ENCODE results near the gene HTRA1.

HTRA1 gene

DNA sequence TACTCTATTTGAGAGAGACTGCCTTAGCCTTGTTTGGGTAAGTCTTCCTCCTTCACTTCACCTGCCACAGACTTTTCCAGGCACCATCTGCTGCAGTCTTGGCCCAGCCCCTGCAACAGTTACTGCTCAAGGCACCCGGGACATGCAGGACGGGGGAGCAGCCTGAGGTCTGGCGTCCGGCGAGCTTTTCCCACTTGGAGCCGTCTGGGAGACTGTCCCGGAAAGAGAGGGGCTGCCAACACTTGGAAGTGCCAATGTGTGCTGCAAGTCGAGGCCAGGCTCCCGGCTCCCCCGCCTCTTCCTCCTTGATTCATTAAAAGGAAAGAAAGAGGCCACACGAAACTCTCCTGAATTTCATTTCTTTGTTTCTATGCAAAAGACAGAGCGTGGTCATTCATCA is 13.7 kb downstream of the HTRA1 start:
- DNase-seq, result peak in 1 of 2 experiments; percentile 39

DNA sequence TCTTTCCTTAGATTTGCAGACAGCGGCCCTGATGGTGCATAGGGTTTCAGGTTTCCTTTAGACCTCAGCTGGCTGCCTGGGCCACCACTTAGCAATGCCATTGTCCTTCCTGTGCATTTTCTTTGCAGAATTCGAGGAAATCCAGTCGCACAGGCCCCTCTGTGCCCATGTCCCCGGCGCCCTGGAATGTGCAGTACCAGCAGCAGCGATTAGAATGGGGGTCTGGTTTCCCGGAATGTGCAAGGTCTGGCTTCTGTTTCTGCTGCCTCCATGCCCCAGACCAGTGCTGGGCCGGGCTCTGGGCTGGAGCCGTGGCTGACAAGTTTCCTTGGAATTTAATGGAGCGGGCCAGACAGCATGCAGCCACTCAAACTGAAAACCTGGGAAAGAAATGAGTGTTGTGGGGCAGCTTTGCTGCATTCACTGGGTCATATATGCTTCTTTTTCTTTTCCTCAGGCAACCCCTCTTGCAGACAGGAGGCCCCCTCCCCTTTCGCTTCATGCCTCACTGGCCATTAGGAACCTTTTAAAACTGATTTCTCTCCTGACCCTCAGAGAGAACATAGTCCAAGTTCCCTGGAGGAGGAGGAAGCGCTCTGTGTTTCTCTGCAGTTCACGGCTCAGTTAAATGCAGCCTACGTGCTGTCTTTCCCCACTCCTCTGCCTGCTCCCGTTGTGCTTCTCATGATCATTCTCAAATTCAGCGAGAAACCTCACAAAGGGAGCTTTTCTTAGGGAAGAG is 14.4 kb downstream of the HTRA1 start:
- peak in 1 of 2 experiments; percentile 4 for DNase-seq

DNA sequence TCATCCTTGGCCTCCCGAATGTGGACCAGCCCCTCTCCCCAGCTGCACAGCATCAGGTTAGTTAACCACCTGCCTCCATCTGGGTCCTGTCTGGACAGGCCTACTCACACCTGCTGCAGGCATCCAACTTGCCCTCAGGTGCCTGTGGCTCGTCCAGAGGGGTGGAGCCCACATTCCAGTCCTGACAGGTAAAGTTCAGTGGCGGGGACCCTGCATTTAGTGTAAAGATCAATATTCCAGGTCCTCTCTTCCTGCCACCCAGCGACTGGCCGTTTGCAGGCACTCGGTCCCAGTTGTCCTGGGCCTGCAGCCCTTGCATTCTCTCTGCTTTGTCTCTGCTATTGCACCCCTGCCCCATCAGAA is 15.0 kb downstream of the HTRA1 start:
- DNase-seq, result no peak

DNA sequence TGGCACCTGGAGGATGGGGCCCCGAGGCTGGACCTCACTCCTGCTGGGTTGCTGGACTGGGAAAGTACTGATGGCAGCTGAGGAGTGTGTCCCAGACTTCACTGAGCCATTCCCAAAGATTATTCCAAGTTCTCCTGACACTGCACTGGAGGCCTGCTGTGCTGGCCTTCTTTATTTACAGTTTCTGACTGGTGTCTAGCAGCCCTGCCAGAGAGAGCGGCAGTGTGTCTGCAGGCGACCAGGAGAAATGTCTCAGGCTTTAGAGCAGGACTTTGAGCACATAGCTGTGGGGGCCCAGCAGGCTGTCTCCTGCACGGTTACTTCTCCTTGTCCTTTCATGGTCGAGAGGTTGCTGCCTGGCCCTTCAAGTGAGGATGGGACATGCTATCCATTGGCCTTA is 16.1 kb downstream of the HTRA1 start:
- no peak for DNase-seq

DNA sequence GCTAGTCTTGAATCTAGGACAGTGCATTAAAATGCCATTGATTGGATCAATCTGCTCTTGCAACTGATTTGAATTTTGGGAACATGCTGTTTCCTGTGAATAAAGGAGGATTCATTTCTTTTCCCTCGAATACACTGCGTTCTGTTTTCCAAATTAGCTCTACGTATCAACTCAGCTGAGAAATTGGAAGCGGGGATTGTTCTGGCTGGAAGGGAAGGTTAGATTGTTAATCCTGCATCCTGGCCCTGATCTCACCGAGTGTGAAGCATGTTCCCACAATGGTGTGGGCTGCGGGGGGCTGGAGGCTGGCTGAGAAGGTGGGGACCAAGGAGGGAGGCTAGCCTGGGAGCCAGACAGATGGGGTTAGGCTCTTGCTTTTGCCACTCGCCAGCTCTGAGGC is 17.6 kb downstream of the HTRA1 start:
- no peak for DNase-seq

DNA sequence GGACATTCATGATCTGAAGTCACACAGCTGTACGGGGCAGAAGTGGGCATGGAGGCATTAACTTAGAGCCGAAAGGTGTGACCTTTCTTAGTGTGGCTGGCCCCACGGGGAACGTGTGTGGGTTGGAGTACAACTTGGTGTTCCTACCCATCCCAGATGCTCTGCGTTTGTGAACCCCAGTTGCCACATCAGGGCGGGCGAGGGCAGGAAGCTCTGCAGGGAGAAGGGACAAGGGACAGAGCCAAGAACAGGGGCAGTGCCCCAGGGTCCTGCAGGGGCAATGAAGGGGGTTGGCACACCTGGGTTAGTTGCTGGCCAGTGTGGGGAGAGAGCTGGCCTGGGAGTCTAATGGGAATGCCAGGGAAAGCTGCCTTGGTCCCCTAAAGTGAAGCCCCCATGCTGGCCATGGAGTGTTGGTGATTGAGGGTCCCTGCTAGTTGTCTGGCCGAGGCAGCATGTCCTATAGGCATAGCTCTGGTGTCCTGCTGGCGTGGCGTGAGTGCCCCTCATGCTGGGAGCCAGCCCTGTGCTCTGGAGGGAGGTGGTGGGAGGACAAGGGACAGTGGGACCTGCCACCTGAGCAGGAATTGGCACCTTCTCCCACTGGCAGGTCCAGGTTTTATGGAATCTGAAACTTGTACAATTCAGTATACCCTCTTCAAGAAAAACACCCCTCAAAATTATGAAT is 18.9 kb downstream of the HTRA1 start:
- DNase-seq, result no peak

DNA sequence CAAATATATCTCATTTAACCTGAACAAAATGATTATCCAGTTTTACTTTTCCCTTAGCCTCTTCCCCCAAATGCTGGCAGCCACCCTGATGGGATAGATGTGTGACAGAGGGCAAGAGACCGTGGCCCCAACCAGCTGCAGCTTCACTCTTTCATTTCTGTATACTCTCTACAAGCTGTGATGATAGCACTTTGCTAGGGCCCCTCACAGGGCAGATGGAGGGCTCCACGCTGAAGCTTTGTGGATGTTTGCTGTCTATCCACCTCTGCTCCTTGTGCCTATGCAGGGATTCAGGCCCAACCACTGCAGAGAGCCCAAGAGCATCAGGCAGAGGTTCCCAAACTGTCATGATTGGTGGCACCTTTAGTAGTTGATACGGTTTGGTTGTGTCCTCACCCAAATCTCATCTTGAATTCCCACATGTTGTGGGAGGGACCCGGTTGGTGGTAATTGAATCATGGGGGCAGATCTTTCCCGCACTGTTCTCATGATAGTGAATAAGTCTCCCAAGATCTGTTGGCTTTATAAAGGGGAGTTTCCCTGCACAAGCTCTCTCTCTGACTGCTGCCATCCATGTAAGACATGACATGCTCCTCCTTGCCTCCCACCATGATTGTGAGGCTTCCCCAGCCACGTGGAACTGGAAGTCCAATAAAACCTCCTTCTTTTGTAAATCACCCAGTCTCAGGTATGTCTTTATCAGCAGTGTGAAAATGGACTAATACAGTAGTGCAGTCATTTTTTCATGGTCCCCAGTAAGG is 20.1 kb downstream of the HTRA1 start:
- DNase-seq, result no peak

DNA sequence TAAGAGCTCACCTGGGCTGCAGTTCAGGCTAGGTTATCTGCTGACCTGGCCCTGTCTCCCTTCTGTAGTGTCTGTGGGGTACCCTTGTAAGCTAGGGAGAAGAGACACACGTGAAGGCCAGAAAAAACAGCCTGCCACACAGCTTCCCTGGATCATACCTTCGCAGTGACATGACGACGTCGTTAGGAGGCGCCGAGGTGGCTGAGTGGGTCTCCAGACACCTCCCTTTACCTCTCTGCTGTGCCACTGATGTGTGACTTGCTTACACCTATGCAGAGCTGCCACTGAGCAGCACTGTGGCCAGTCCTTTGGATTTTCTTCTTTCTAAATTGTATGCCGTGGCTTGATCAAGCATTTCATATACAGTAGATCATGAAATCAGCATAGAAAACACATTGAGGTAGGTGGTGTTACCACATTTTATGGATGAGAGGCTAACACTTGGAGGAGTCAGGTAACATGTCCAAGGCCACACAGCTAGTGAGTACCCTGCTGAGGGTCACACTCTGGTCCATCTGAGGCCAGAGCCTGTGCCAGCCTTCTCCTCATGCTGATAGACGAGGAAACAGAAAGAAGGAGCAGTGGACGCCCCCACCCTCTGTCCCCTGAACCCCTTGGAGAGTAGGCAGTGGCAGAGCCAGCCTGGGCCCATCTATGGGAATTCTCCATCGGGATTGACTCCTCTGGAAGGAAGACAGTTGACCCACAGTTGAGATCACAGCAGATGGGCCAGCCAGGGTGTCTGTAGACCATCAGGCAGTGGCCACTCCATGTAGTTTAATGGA is 23.1 kb downstream of the HTRA1 start:
- DNase-seq, result no peak

DNA sequence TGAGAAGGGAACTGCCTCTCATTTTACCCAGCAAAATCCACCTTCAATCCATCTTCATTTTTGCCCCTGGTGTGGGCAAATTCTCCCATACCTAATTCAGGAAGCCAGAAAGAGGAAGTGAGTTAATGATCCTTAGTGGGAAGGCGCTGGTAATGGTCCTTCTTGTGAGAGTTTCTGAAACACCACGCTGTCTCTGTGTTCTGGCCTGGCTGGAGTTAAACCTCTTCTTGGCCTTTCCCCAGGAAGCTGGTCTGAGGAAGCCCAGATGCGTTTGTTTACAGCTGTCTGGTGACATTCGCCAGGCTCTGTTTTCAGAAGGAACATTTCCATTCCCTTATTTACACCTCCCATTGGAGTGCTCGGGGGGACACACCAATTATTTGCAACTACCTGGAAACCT is 24.3 kb downstream of the HTRA1 start:
- DNase-seq, result no peak

DNA sequence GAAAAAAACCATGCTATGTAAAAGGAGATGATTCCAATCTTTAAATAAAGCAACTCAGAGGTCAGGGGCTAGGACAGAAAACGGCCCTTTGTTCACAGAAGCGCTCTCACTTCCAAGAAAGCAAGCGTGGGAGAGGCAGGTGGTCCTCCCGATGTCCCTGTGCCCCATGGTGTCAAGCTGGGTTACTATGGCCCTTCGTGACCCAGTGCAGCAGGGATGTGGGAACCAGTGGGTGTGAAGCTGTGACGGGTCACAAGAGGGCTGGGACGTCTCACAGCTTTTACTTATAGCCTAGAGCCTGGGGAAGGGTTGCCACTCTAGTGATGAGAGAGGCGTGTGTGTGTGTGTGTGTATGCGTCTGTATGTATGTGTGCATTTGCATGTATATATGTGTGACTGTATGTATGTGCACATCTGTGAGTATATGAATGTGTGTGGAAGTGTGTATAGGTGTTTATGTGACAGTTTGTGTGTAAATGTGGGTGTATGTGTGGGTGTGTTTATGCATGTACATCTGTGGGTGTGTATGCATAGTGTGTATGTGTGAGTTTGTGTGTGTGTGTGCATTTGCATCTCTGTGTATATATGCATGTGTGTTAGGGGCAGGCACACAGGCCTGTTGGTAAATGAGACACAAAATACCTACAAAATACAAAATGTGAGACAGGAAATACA is 25.2 kb downstream of the HTRA1 start:
- no peak for DNase-seq

DNA sequence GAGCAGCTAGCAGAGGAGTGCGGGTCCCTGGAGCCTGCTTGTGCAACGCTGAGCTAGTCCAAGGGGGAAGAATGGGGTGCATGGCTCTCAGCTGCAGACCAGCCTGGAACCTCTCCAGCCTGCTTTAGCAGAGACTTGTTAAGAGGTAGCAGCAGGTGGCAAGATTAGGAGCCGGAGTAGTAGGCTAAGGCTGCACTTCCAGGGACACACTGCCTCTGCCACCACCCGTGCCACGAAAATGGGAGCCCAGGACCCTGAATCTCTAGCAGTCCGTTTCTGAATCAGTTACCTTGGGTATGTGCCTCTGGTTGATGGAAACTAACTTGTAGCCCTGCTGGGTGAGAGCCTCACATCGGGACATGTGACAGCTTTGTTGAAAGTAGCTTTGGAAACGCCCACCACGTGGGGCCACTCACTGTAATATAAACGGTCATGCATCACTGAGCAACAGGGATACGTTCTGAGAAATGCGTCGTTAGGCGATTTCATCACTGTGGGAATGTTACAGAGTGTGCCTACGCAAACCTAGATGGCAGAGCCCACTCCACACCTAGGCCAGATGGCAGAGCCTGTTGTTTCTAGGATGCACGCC is 25.9 kb downstream of the HTRA1 start:
- peak; percentile 73 to 80 for DNase-seq

DNA sequence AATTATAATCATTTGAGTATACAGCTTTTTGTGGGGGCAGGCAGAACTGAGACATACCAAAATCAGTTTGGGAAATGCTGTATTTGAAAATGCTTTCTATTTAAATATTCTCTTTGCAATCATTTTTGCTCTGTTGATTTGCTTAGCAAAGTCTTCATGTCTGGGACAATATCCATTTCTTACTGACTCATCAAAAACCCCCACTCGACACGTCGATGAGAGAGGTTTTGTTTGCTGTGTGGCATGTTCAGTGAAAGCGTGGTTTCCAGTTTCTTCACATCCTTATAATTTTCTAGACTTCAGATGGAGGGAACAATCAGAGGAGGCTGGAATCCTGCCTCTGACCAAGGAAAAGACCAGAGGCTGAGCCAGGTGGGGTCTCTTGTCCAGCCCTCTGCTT is 28.9 kb downstream of the HTRA1 start:
- DNase-seq, result no peak

DNA sequence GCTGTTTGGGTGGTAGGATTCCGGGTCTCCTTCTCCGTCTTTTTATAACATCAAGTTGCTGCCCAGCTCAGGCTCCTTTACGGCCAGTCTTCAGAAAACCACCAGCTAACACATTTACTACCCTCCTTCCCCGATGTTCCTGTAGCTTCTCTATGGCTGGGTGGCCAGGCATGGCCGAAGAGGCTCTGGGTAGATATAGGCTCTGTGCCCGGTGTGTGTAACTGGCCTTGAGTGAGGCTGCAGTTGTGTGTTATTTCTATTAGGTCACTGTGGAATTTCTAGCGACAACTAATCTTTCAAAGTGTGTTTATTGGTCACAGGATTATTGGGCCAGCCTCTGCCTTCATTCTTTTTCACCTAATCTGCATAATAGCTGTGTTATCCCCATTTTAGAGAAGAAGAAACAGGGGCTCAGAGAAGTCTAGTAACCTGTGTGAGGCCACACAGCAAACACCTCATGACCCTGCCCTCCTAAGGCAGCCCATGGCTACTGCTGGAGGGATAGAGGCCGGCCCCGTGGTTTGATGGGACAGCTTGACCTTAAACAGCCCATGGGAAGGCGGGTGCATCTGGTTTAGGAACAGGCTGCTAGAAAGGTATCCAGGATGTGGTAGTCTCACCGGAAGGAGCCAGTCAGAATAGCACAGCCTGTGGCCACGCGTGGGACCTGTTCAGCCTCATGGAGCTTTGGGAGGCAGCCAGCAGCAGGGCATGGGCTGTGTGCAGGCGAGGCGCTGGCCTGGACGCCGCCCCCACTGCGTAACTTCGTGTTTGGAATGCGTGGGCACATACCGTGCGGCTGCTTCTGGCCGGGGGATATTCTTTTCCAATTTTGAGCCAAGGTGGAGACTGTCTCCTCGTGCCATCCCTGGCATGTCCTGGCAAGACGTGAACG is 29.7 kb downstream of the HTRA1 start:
- DNase-seq, result no peak

DNA sequence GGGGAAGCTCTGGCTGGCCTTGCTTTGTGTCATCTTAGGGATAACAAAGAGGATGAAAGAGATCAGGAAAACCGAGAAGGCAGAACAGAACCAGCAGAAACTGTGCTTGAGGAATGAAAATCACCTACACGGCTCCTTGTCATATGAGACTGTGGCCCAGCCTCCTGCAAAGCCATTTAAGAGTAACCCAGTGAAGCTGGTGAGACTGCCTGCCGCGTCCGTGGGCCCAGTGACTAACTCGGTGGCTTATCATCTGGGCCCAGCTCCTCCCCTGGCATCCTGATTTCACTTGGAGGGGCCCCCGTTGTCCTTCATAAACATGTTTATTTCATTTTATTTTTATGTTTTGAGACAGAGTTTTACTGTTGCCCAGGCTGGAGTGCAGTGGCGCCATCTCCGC is 30.7 kb downstream of the HTRA1 start:
- no peak for DNase-seq

DNA sequence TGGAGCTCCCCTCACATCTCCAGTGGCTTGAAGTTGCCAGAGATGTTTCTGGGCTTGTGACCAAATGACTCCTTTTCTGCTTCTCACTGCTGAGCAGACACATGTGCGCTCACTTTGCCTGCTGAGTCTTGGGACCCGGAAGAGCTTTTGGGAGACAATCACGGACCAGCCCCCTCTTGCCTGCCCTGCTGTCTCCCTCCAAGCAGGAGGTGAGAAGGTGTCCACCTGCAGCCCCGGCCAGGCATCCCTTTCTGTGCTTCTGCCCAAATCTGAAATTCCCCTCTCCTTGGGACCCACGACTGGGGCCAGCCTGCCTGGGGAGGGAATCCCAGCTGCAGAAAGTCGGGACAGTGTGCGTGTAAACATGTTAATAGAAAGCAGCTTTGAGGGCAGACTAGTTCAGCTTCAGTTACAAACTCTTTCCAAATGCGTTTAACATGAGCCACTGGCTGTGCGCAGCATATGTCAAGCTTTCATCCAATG is 31.7 kb downstream of the HTRA1 start:
- DNase-seq, result no peak

DNA sequence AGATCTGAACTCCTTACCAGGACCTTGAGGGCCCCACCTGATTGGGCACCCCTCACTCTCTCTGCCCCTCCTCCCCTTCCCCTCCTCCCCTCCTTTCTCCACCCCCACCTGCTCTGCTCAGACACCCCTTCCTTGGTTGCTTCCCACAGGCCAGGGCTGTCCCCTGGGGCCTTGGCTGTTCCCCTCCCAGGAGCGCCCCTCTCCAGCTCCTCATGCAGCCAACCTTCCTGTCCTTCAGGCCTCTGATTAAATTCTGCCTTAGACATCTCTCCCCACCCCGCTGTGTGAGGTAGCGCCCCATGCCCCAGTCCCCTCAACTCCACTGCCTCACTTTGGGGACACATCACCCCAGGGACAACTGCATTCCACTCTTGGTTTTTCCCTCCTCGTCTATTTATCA is 32.4 kb downstream of the HTRA1 start:
- DNase-seq, result no peak

DNA sequence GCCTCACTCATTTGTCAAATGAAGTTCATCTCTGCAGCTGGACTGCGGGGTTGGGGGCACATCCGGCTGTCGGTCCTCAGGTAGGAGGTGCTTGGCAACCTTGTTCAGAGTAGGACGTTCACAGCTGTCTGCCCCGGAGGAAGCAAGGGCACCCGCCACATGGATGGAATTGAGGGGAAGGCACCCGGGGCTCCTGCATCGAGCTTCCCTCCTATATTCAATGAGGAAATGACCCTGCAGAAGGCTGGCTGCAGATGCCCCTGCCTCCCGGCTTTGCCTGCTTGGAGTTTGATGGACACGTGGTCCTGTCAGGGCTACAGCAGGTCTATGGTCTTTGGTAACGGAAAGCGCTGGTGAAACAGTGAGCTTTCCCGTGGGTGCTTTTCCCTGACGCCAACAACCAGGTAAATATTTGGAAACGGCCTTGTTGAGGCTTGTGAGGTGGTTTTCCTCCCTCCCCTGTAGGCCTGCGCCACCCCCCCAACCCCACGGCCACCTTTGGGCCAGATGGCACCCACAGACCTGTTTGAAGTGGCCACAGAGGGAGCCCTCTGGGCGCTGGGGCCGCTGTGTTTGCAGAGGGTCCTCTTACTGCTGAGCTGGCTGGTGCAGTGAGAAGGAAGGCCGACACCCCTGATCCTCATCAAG is 32.9 kb downstream of the HTRA1 start:
- no peak for DNase-seq

DNA sequence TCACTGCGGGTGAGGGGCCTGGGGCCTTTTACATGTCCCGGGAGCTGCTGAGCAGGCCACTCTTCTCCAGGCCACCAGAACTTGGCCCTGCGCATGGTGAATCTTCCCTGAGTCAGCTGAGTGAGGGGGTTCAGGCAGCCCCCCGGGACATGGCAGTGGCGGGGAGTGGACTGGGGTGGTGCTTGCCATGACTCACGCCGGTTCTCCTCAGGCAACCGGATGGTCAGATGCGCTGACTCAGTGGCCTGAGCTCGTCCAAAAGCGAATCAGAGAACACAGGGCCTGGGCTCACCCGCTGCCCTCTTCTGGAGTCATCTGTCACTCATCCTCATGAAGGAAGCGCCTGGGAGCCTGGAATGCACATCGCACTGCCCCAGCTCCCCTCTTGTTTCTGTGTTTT is 33.5 kb downstream of the HTRA1 start:
- no peak for DNase-seq

DNA sequence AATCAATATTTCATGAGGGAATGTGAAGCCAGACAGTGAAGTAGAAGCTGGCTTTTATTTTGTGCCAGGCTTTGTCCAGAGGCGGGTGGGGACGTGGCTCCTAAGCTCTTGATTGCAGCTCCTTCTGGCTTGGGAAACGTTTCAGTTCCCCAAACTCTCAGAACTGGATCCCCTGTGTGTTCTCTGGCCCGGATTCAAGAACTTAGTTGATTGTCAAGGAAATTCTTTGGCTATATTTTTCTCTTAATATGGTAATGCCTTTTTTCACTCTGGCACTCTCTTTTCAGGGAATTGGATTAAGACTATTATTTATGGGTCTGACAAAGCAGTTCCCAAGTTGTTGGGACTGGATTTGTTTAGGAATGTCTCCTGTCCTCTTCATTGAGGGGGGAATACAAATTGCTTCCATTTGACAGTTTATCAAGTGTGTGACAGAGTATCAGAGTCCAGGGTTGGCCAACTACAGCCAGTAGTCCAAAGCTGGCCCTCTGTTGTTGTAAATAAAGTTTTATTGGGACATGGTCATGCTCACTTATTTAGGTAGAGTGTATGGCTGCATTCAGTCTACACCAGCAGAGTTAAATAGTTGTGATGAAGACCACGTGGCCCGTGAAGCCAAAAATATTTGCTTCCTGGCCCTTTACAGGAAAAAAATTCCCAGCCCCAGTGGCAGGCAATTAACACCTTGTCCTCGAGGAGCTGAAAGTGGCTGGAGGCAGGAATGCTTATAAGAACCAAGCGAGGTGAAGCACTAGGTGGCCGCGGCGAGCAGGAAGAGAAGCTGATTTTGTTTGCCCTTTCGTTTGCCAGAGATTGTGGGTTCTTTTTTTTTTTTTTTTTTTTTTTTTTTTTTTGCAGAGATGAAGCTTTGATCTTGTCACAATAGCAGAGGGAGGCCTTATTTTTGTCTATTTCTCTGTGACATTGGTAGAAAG is 34.3 kb downstream of the HTRA1 start:
- no peak for DNase-seq

Measured in NCI-H524 (cell line).